NCI-H2196 treated with DMSO at 0.1 percent for 48 hours (cell line): ENCODE data around the gene SLC17A9.
"Not testable (repeated sequence)": the region's sequence is repeated elsewhere in the genome, so short reads cannot be mapped to it uniquely, and the experiment has no call there.

ENCODE experiments used
- DNase-seq: peaks from one replicate; lab custom pipeline; 2025; ENCODE audit not compliant: unreplicated experiment; lab: John Stamatoyannopoulos, UW

The SLC17A9 gene

GRCh38 chr20:62955519-62956386, 3.2 kb downstream of the SLC17A9 start:
- DNase-seq, result no peak

GRCh38 chr20:62956387-62957135, 4.1 kb downstream of the SLC17A9 start:
- no peak for DNase-seq

- no peak for DNase-seq
Measured at GRCh38 chr20:62957136-62958117, 4.9 kb downstream of the SLC17A9 start.

GRCh38 chr20:62958388-62959100, 6.0 kb downstream of the SLC17A9 start:
- no peak for DNase-seq

GRCh38 chr20:62959101-62959971, 6.8 kb downstream of the SLC17A9 start:
- DNase-seq, result no peak

GRCh38 chr20:62959998-62960436, 7.5 kb downstream of the SLC17A9 start:
- no peak for DNase-seq

- DNase-seq, result not testable (repeated sequence)
Measured at GRCh38 chr20:62960446-62961309, 8.2 kb downstream of the SLC17A9 start.

- no peak for DNase-seq
Measured at GRCh38 chr20:62961310-62961783, 8.8 kb downstream of the SLC17A9 start.

GRCh38 chr20:62961799-62962198, 9.3 kb downstream of the SLC17A9 start:
- no peak for DNase-seq

- no peak for DNase-seq
Measured at GRCh38 chr20:62962221-62962879, 9.8 kb downstream of the SLC17A9 start.

GRCh38 chr20:62962891-62963613, 10.5 kb downstream of the SLC17A9 start:
- no peak for DNase-seq

GRCh38 chr20:62963614-62964397, 11.3 kb downstream of the SLC17A9 start:
- DNase-seq, result no peak

- no peak for DNase-seq
Measured at GRCh38 chr20:62964700-62965099, 12.2 kb downstream of the SLC17A9 start.

GRCh38 chr20:62965363-62965771, 12.9 kb downstream of the SLC17A9 start:
- no peak for DNase-seq

GRCh38 chr20:62966212-62967148, 14.0 kb downstream of the SLC17A9 start:
- no peak for DNase-seq
